Embryonic facial prominence (tissue), 1 donor: ENCODE results near the gene SLC2A5.
"Not testable (repeated sequence)": the region's sequence is repeated elsewhere in the genome, so short reads cannot be mapped to it uniquely, and the experiment has no call there.

Source experiments
- DNase-seq: peaks from one replicate; pipeline ENCODE4 v3.0.0-alpha.2; 2016; ENCODE audit errors: extremely low spot score

SLC2A5 gene

GRCh38 chr1:9037476-9038337 lies 31.7 kb downstream of the SLC2A5 start:
- DNase-seq = no peak

GRCh38 chr1:9035226-9035625 lies 34.2 kb downstream of the SLC2A5 start:
- no peak for DNase-seq

GRCh38 chr1:9033363-9033762 lies 36.1 kb downstream of the SLC2A5 start:
- DNase-seq = no peak

- no peak for DNase-seq
Measured at GRCh38 chr1:9031484-9032259, 37.8 kb downstream of the SLC2A5 start.

- not testable (repeated sequence) for DNase-seq
Measured at GRCh38 chr1:9031077-9031476, 38.4 kb downstream of the SLC2A5 start.

GRCh38 chr1:9028921-9029705 lies 40.3 kb downstream of the SLC2A5 start:
- no peak for DNase-seq

GRCh38 chr1:9027307-9027706 lies 42.1 kb downstream of the SLC2A5 start:
- no peak for DNase-seq

- DNase-seq = no peak
Measured at GRCh38 chr1:9025449-9025848, 44.0 kb downstream of the SLC2A5 start.

- DNase-seq = no peak
Measured at GRCh38 chr1:9024837-9025236, 44.6 kb downstream of the SLC2A5 start.

- no peak for DNase-seq
Measured at GRCh38 chr1:9022773-9023172, 46.7 kb downstream of the SLC2A5 start.

GRCh38 chr1:9022026-9022738 lies 47.3 kb downstream of the SLC2A5 start:
- DNase-seq = not testable (repeated sequence)

GRCh38 chr1:9020305-9020704 lies 49.1 kb downstream of the SLC2A5 start:
- no peak for DNase-seq

GRCh38 chr1:9019896-9020295 lies 49.5 kb downstream of the SLC2A5 start:
- no peak for DNase-seq

- no peak for DNase-seq
Measured at GRCh38 chr1:9018333-9018732, 51.1 kb downstream of the SLC2A5 start.

GRCh38 chr1:9016455-9016854 lies 53.0 kb downstream of the SLC2A5 start:
- no peak for DNase-seq

GRCh38 chr1:9014475-9015375 lies 54.7 kb downstream of the SLC2A5 start:
- no peak for DNase-seq

GRCh38 chr1:9013819-9014218 lies 55.6 kb downstream of the SLC2A5 start:
- DNase-seq = no peak

- DNase-seq = no peak
Measured at GRCh38 chr1:9010781-9011323, 58.6 kb downstream of the SLC2A5 start.

- no peak for DNase-seq
Measured at GRCh38 chr1:9009438-9010370, 59.7 kb downstream of the SLC2A5 start.
